Activated T-cell treated with anti-CD3 and anti-CD28 coated beads, Interleukin-2, amount 50 U/mL, for 24 hours (primary cell): ENCODE measurements around the gene ARSK.
A peak's percentile ranks its signal among the peaks of the same experiment; 100 is the strongest.

Experiments
- DNase-seq: peaks from one replicate; pipeline ENCODE4 v3.0.0-alpha.2; 2020
- H3K27ac Mint-ChIP-seq: 2 replicates; pipeline ENCODE4 v1.8.0; 2020; ENCODE audit warnings: mild to moderate bottlenecking, mixed read lengths
- H3K27me3 Mint-ChIP-seq: 2 replicates; pipeline ENCODE4 v1.8.0; 2020; ENCODE audit warnings: mixed read lengths
- H3K36me3 Mint-ChIP-seq: 2 replicates; pipeline ENCODE4 v1.8.0; 2020; ENCODE audit warnings: low read depth, mixed read lengths
- H3K4me1 Mint-ChIP-seq: 2 replicates; pipeline ENCODE4 v1.8.0; 2020; ENCODE audit warnings: low read depth, mixed read lengths
- H3K4me3 Mint-ChIP-seq: 2 replicates; pipeline ENCODE4 v1.8.0; 2020; ENCODE audit warnings: mild to moderate bottlenecking, moderate library complexity, mixed read lengths
- H3K9me3 Mint-ChIP-seq: 2 replicates; pipeline ENCODE4 v1.8.0; 2020; ENCODE audit warnings: mixed read lengths

The ARSK gene

DNA sequence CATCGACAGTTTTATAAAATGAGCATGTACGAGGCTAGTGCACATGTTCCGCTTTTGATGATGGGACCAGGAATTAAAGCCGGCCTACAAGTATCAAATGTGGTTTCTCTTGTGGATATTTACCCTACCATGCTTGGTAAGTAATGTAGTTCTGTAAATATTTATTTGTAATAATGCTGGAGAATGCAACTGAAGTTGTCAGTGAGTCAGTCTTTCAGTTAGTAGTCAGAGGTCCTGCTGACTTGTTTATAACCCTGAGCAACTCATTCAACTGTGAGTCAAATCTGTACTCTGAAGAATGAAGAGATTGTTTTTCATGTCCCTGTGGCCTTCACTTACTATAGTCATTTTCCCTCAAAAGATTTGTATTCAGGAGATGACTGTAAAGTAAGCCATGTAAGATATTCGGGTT is 36.6 kb downstream of the ARSK start:
- H3K4me1 Mint-ChIP-seq, result peaks cover 32% of the 10 kb centered on the region
- no peaks in the 10 kb centered on the region for H3K27me3 Mint-ChIP-seq
- DNase-seq, result no peak
- no peaks in the 10 kb centered on the region for H3K9me3 Mint-ChIP-seq
- H3K36me3 Mint-ChIP-seq, result peaks cover 16% of the 10 kb centered on the region
- H3K27ac Mint-ChIP-seq, result peak overlapping the region; percentile 89
- H3K4me3 Mint-ChIP-seq, result no peak overlapping the region

- DNase-seq, result no peak
- no peak overlapping the region for H3K27ac Mint-ChIP-seq
- H3K36me3 Mint-ChIP-seq, result peaks cover 12% of the 10 kb centered on the region
- H3K4me1 Mint-ChIP-seq, result peaks cover 26% of the 10 kb centered on the region
- H3K27me3 Mint-ChIP-seq, result no peaks in the 10 kb centered on the region
- H3K9me3 Mint-ChIP-seq, result no peaks in the 10 kb centered on the region
- H3K4me3 Mint-ChIP-seq, result no peak overlapping the region
Measured at GRCh38 chr5:95595289-95595931, 40.5 kb downstream of the ARSK start.

- Mint-ChIP-seq H3K27ac (no peak overlapping the region), H3K27me3 (no peaks in the 10 kb centered on the region), H3K4me3 (no peak overlapping the region), H3K36me3 (peaks cover 22% of the 10 kb centered on the region), H3K9me3 (no peaks in the 10 kb centered on the region), H3K4me1 (no peaks in the 10 kb centered on the region)
- no peak for DNase-seq
Measured at GRCh38 chr5:95599252-95599651, 44.4 kb downstream of the ARSK start.

GRCh38 chr5:95600557-95600956 is 45.7 kb downstream of the ARSK start:
- Mint-ChIP-seq H3K4me1 (no peaks in the 10 kb centered on the region), H3K27ac (no peak overlapping the region), H3K9me3 (no peaks in the 10 kb centered on the region), H3K27me3 (no peaks in the 10 kb centered on the region), H3K4me3 (no peak overlapping the region), H3K36me3 (peaks cover 23% of the 10 kb centered on the region)
- DNase-seq, result no peak

DNA sequence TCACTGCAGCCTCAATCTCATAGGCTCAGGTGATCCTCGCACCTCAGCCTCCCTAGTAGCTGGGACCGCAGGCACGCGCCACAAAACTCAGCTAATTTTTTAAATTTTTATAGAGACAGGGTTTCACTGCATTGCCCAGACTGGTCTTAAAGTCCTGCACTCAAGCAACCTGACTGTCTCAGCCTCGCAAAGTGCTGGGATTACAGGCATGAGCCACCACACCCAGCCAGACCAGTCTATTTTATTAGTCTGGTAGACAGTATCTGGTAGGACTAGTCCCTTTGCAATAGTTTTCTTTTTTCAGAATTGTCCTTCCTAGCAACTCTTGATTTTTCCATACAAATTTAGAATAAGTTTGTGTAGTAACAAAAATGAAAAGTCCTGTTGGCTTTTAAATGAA is 50.9 kb downstream of the ARSK start:
- Mint-ChIP-seq H3K9me3 (no peaks in the 10 kb centered on the region), H3K27ac (no peak overlapping the region), H3K4me1 (no peaks in the 10 kb centered on the region), H3K4me3 (no peak overlapping the region), H3K36me3 (peaks cover 21% of the 10 kb centered on the region), H3K27me3 (no peaks in the 10 kb centered on the region)
- no peak for DNase-seq

GRCh38 chr5:95606419-95606818 is 51.5 kb downstream of the ARSK start:
- H3K4me1 Mint-ChIP-seq, result no peaks in the 10 kb centered on the region
- no peak for DNase-seq
- H3K27me3 Mint-ChIP-seq, result no peaks in the 10 kb centered on the region
- no peaks in the 10 kb centered on the region for H3K9me3 Mint-ChIP-seq
- H3K36me3 Mint-ChIP-seq, result peaks cover 15% of the 10 kb centered on the region
- no peak overlapping the region for H3K4me3 Mint-ChIP-seq
- H3K27ac Mint-ChIP-seq, result no peak overlapping the region

DNA sequence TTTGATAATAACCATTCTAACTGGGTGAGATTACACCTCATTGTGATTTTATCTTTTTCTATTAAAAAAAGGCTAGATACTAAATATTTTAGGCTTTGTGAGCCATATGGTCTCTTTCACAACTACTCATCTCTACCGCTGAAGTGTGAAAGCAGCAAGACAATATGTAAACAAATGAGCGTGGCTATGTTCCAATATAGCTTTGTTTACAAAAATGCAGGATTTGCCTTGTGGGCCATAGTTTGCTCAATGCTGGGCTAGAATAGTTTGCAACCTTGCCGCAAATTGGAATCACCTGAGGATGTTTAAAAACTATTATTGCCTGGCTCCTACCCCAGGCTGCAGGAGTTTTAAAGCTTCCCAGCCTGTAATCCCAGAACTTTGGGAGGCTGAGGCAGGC is 54.8 kb downstream of the ARSK start:
- no peak for DNase-seq
- Mint-ChIP-seq H3K27me3 (no peaks in the 10 kb centered on the region), H3K4me3 (no peak overlapping the region), H3K9me3 (peaks cover 13% of the 10 kb centered on the region), H3K4me1 (peaks cover 8% of the 10 kb centered on the region), H3K27ac (no peak overlapping the region), H3K36me3 (peaks cover 15% of the 10 kb centered on the region)

DNA sequence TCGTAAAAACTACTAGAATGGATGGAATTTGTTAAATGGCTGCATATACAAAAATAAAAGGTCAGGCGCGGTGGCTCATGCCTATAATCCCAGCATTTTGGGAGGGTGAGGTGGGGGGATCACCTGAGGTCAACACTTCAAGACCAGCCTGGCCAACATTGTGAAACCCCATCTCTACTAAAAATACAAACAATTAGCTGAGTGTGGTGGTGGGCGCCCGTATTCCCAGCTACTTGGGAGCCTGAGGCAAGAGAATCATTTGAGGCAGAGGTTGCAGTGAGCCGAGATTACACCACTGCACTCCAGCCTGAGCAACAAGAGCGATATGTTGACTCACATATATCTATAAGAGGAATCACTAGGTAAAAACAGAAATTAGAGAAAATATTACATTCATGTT is 55.6 kb downstream of the ARSK start:
- DNase-seq, result no peak
- Mint-ChIP-seq H3K9me3 (peaks cover 13% of the 10 kb centered on the region), H3K36me3 (peaks cover 19% of the 10 kb centered on the region), H3K4me3 (no peak overlapping the region), H3K27ac (no peak overlapping the region), H3K27me3 (no peaks in the 10 kb centered on the region), H3K4me1 (peaks cover 16% of the 10 kb centered on the region)

DNA sequence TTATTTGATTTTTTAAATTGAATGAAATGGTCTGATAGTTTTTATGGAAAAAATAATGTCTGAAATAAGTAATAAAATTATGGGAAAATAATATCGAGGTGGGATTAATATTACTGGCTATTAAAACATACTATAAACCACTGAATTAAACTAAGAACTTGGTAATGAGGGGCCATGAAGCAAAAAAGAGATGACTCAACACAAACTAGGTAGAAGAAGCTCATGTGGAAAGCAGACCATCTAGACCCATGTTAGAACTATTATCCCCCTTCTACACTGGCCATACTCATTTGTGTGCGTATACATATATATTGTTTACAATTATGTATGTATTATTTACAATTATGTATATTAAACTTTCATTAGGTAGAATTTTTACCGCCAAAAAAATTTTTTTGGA is 56.5 kb downstream of the ARSK start:
- Mint-ChIP-seq H3K27me3 (no peaks in the 10 kb centered on the region), H3K4me1 (peaks cover 16% of the 10 kb centered on the region), H3K27ac (no peak overlapping the region), H3K9me3 (peaks cover 13% of the 10 kb centered on the region), H3K36me3 (peaks cover 19% of the 10 kb centered on the region), H3K4me3 (no peak overlapping the region)
- DNase-seq, result no peak

DNA sequence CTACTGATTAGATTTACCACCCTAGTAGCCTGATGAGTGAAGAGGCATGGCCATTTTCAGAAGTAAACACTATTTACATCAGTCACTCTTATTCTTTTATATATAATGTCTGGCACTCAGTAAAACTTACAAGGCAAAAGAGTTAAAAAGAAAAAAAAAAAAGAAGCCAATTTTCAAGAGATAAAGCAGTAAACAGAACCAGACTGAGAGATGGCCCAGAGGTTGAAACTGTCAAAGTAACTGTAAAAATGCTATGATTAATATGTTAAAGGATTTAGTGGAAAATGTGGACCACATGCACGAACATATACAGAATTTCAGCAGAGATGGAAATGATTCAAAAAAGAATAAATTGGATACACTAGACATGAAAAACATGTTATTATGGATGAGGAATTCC is 58.6 kb downstream of the ARSK start:
- Mint-ChIP-seq H3K4me3 (no peak overlapping the region), H3K27ac (no peak overlapping the region), H3K9me3 (peaks cover 13% of the 10 kb centered on the region), H3K27me3 (no peaks in the 10 kb centered on the region), H3K4me1 (peaks cover 26% of the 10 kb centered on the region), H3K36me3 (peaks cover 19% of the 10 kb centered on the region)
- DNase-seq, result no peak

GRCh38 chr5:95615164-95615467 is 60.2 kb downstream of the ARSK start:
- DNase-seq, result no peak
- Mint-ChIP-seq H3K36me3 (peaks cover 23% of the 10 kb centered on the region), H3K9me3 (peaks cover 13% of the 10 kb centered on the region), H3K27me3 (no peaks in the 10 kb centered on the region), H3K4me1 (peaks cover 42% of the 10 kb centered on the region), H3K27ac (peak overlapping the region; percentile 13), H3K4me3 (no peak overlapping the region)

GRCh38 chr5:95617057-95617456 is 62.2 kb downstream of the ARSK start:
- peaks cover 13% of the 10 kb centered on the region for H3K9me3 Mint-ChIP-seq
- no peak overlapping the region for H3K4me3 Mint-ChIP-seq
- no peak for DNase-seq
- H3K36me3 Mint-ChIP-seq, result peaks cover 25% of the 10 kb centered on the region
- H3K27me3 Mint-ChIP-seq, result no peaks in the 10 kb centered on the region
- peaks cover 51% of the 10 kb centered on the region for H3K4me1 Mint-ChIP-seq
- H3K27ac Mint-ChIP-seq, result no peak overlapping the region

GRCh38 chr5:95619096-95619495 is 64.2 kb downstream of the ARSK start:
- H3K9me3 Mint-ChIP-seq, result no peaks in the 10 kb centered on the region
- peaks cover 10% of the 10 kb centered on the region for H3K36me3 Mint-ChIP-seq
- H3K27me3 Mint-ChIP-seq, result no peaks in the 10 kb centered on the region
- H3K4me1 Mint-ChIP-seq, result peaks cover 54% of the 10 kb centered on the region
- peak overlapping the region; percentile 88 for H3K27ac Mint-ChIP-seq
- peak overlapping the region; percentile 84 for H3K4me3 Mint-ChIP-seq
- DNase-seq, result no peak

DNA sequence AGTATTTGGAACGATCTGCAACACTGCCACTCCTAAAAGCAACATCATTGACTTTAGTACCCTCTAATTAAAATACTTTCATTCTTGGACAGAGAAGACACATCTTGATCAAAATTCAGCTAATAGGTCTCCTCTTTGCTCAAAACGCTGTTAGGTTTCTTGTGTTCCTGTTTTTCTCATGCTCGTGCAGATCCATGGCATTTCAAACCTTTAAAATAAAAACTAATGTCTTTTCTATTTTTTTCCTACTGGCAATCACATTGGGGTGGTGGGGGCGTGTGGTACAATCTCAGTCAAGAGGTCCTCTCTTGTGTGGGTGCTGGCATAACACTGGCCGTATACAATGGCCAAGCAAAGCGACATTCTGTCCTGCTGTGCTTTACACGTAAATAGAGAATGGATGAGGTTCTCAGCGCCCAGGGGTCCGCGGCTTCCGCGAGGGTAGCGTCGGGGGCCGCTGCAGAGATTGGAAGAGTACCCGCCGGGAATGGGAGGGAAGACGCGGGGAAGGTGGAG is 64.7 kb downstream of the ARSK start:
- DNase-seq, result no peak
- Mint-ChIP-seq H3K9me3 (no peaks in the 10 kb centered on the region), H3K27me3 (no peaks in the 10 kb centered on the region), H3K4me1 (peaks cover 53% of the 10 kb centered on the region), H3K27ac (peak overlapping the region; percentile 88), H3K4me3 (peak overlapping the region; percentile 84), H3K36me3 (peaks cover 10% of the 10 kb centered on the region)

- no peaks in the 10 kb centered on the region for H3K9me3 Mint-ChIP-seq
- H3K36me3 Mint-ChIP-seq, result peaks cover 6% of the 10 kb centered on the region
- peaks cover 47% of the 10 kb centered on the region for H3K4me1 Mint-ChIP-seq
- H3K27me3 Mint-ChIP-seq, result no peaks in the 10 kb centered on the region
- peak within 1 kb of the TSS; percentile 88 for H3K27ac Mint-ChIP-seq
- H3K4me3 Mint-ChIP-seq, result peak within 1 kb of the TSS; percentile 84
- peak; percentile 83 for DNase-seq
Measured at GRCh38 chr5:95620030-95620869, 65.3 kb downstream of the ARSK start, which contains the start of gene GPR150. Gene GPR150 (plus strand): TSS chr5:95620087. CDS start chr5:95620276, 189 bp downstream.
